Prostate gland (tissue), 2 donors: ENCODE data around the gene TEPSIN. TPM values are rescaled to one million over a fixed set of nuclear protein-coding genes. Genes with fewer than 3 reads are reported as not detected.

Experiments used
- DNase-seq: peaks from one replicate; pipeline ENCODE4 v3.0.0-alpha.2; 2019; ENCODE audit warnings: low spot score
- H3K27ac ChIP-seq, 2 donors: fragments of 200-600 bp; sonication (generic); 2 replicates each; pipeline ENCODE4 v1.5.1; 2017 to 2019
- H3K27me3 ChIP-seq: fragments of 200-600 bp; sonication (generic); replicated peaks from 2 replicates; pipeline ENCODE4 v1.5.1; 2019; ENCODE audit not compliant: insufficient read depth
- H3K36me3 ChIP-seq, 2 donors: fragments of 200-600 bp; sonication (generic); 1 replicate in 1 of 2; 2 replicates in 1 of 2; pipeline versions ENCODE4 v1.5.1 to v1.8.1; 2017 to 2019
- H3K4me1 ChIP-seq: fragments of 200-600 bp; sonication (generic); replicated peaks from 2 replicates; pipeline ENCODE4 v1.5.1; 2019
- H3K4me3 ChIP-seq, 2 donors: fragments of 200-600 bp; sonication (generic); 2 replicates each; pipeline ENCODE4 v1.5.1; 2017 to 2019
- H3K9me3 ChIP-seq: fragments of 200-600 bp; sonication (generic); 2 replicates; pipeline ENCODE4 v1.5.1; 2017
- CTCF ChIP-seq, 4 experiments: fragments of 200-600 bp in 2 of 4; fragments of 450-650 bp in 2 of 4; sonication (generic) in 2 of 4; IDR thresholded peaks; 1 replicate in 3 of 4; 2 replicates in 1 of 4; pipeline ENCODE4 v1.5.1; 2016 to 2019; ENCODE audit warnings: antibody characterized with exemption in 4 of 4, mild to moderate bottlenecking in 2 of 4, moderate library complexity in 2 of 4
- POLR2A ChIP-seq: fragments of 450-650 bp; IDR thresholded peaks from one replicate; pipeline ENCODE4 v1.6.1; 2016; ENCODE audit warnings: antibody characterized with exemption, mild to moderate bottlenecking
- POLR2AphosphoS5 ChIP-seq: sonication (generic); formaldehyde crosslinking; IDR thresholded peaks from one replicate; pipeline ENCODE4 v1.6.1; 2017; ENCODE audit warnings: antibody characterized with exemption
- WGBS: methylation state at CpG from one replicate; pipeline ENCODE4 v1.1.5; 2018; 5-methylcytosine and 5-hydroxymethylcytosine counted together
- intact Hi-C: fragments of 100-400 bp; cut with DNase I; formaldehyde crosslinking; loops from one replicate; pipeline ENCODE4 v1.14.2; 2022
- total RNA-seq, 2 donors: library from RNA; depleted of rRNA; stranded (reverse); fragments of >200 nt; gene quantifications; one replicate each; pipeline ENCODE4 v1.1.0, GENCODE V29; 2016

TEPSIN gene
- total RNA-seq, 2 donors from 2014 or later, result 35.6 to 81.5 TPM

GRCh38 chr17:81248649-81249048 lies 9.8 kb upstream of the TEPSIN start:
- peaks cover 0 to 3% of the 10 kb centered on the region in 2 donors for H3K36me3 ChIP-seq
- intact Hi-C loops, result loop anchor here (10.0 kb wide), 1 partner anchor 254 kb away; the partner anchor contains the start of gene CHMP6

GRCh38 chr17:81247339-81247990 lies 8.6 kb upstream of the TEPSIN start:
- WGBS, result 88% methylated on average over 15 of the region's 15 CpGs
- Histone ChIP-seq H3K36me3 (peaks cover 0 to 3% of the 10 kb centered on the region in 2 donors), H3K4me3 (no peak overlapping the region), H3K27me3 (no peaks in the 10 kb centered on the region), H3K4me1 (no peaks in the 10 kb centered on the region), H3K27ac (no peak overlapping the region), H3K9me3 (no peaks in the 10 kb centered on the region)
- no peak for TF ChIP-seq POLR2AphosphoS5
- no peak for TF ChIP-seq CTCF (IDR thresholded peaks at IDR 0.05)
- no peak for TF ChIP-seq POLR2A
- no peak for DNase-seq
- intact Hi-C loops, result loop anchor here (10.0 kb wide), 1 partner anchor 253 kb away; the partner anchor contains the start of gene CHMP6

More at GRCh38 chr17:81248649-81249048, 9.8 kb upstream of the TEPSIN start:
- H3K27ac ChIP-seq, result no peak overlapping the region
- H3K4me3 ChIP-seq, result no peak overlapping the region
- no peak for TF ChIP-seq POLR2A
- no peak for TF ChIP-seq POLR2AphosphoS5
- no peak for TF ChIP-seq CTCF (IDR thresholded peaks at IDR 0.05)
- no peaks in the 10 kb centered on the region for H3K9me3 ChIP-seq
- 72% methylated on average over 10 of the region's 16 CpGs for WGBS
- DNase-seq, result no peak
- no peaks in the 10 kb centered on the region for H3K4me1 ChIP-seq
- H3K27me3 ChIP-seq, result no peaks in the 10 kb centered on the region

GRCh38 chr17:81246679-81247338 lies 8.0 kb upstream of the TEPSIN start:
- 92% methylated on average over 27 of the region's 28 CpGs for WGBS
- no peaks in the 10 kb centered on the region for H3K27me3 ChIP-seq
- no peaks in the 10 kb centered on the region for H3K4me1 ChIP-seq
- H3K9me3 ChIP-seq, result no peaks in the 10 kb centered on the region
- TF ChIP-seq POLR2A (no peak), POLR2AphosphoS5 (no peak), CTCF (IDR thresholded peaks at IDR 0.05) (no peak)
- intact Hi-C loops, result loop anchor here (10.0 kb wide), 1 partner anchor 252 kb away; the partner anchor contains the start of gene CHMP6
- peaks cover 0 to 3% of the 10 kb centered on the region in 2 donors for H3K36me3 ChIP-seq
- no peak for DNase-seq
- no peak overlapping the region for H3K27ac ChIP-seq
- H3K4me3 ChIP-seq, result no peak overlapping the region

- intact Hi-C loops, result loop anchor here (10.0 kb wide), 1 partner anchor 252 kb away; the partner anchor contains the start of gene CHMP6
- DNase-seq, result no peak
- Histone ChIP-seq H3K4me3 (no peak overlapping the region), H3K4me1 (no peaks in the 10 kb centered on the region), H3K9me3 (no peaks in the 10 kb centered on the region), H3K36me3 (peaks cover 0 to 3% of the 10 kb centered on the region in 2 donors), H3K27me3 (no peaks in the 10 kb centered on the region), H3K27ac (no peak overlapping the region)
- 84% methylated on average over 8 of the region's 10 CpGs for WGBS
- no peak for TF ChIP-seq POLR2AphosphoS5
- TF ChIP-seq CTCF (IDR thresholded peaks at IDR 0.05), result no peak
- no peak for TF ChIP-seq POLR2A
Measured at GRCh38 chr17:81246343-81246670, 7.5 kb upstream of the TEPSIN start.
